GM12878 (cell line): ENCODE measurements around the gene PRKG1. TPM values are rescaled to one million over a fixed set of nuclear protein-coding genes. Genes with fewer than 3 reads are reported as not detected.

Experiments used
- ATAC-seq: fragments of 200-7000 bp; cut with Tn5 transposase; 3 replicates; pipeline ENCODE4 v1.9.1; 2020; ENCODE audit warnings: mild to moderate bottlenecking, moderate library complexity
- BruUV-seq: library from RNA; stranded (reverse); fragments of 400-500 nt; replicated peaks from 2 replicates; lab custom pipeline; 2021; lab: Mats Ljungman, UMichigan
- CTCF ChIA-PET: fragments of 300-600 bp; sonication (Branson Sonifier 250); formaldehyde crosslinking; extraction: SDS; loops from one replicate; lab custom pipeline; 2021; ENCODE audit warnings: inconsistent platforms; lab: Yijun Ruan, JAX
- POLR2A ChIA-PET: fragments of 350-600 bp; formaldehyde crosslinking; extraction: SDS; loops from one replicate; lab custom pipeline; 2021; ENCODE audit warnings: inconsistent platforms; lab: Charles Lee
- RAD21 ChIA-PET: fragments of 300-600 bp; sonication (Branson Sonifier 250); formaldehyde crosslinking; loops from one replicate; lab custom pipeline; 2023; ENCODE audit warnings: antibody characterized with exemption; ENCODE audit not compliant: unreplicated experiment; lab: Charles Lee
- SMC1A ChIA-PET: fragments of 300-600 bp; sonication (Branson Sonifier 250); formaldehyde crosslinking; loops from one replicate; lab custom pipeline; 2023; ENCODE audit not compliant: unreplicated experiment, uncharacterized antibody; lab: Charles Lee
- DNase-seq: peaks from one replicate; pipeline ENCODE4 v3.0.0-alpha.2; 2011; ENCODE audit warnings: low read depth, low spot score
- FAIRE-seq: peaks from 3 replicates; lab custom pipeline; 2011; peaks lifted over from hg19 to GRCh38; lab: Jason Lieb, UNC
- H2AFZ ChIP-seq: 2 replicates; pipeline ENCODE4 v1.6.0; 2011; ENCODE audit warnings: low read depth, low read length, control low read depth; ENCODE audit not compliant: control insufficient read depth
- H3K27ac ChIP-seq: 2 replicates; pipeline ENCODE4 v1.5.1; 2011; ENCODE audit warnings: control low read depth; ENCODE audit not compliant: control insufficient read depth, insufficient read depth
- H3K27me3 ChIP-seq, 2 experiments: replicated peaks in 1 of 2; 2 replicates each; pipeline versions ENCODE4 v1.6.0 to v1.6.1; 2011; ENCODE audit warnings: low read length in 1 of 2; ENCODE audit not compliant: control insufficient read depth in 2 of 2, insufficient read depth in 2 of 2
- H3K36me3 ChIP-seq, 2 experiments: 2 replicates each; pipeline ENCODE4 v1.5.1; 2011; ENCODE audit warnings: low read length in 1 of 2; ENCODE audit not compliant: control insufficient read depth in 2 of 2, insufficient read depth in 2 of 2
- H3K4me1 ChIP-seq: 2 replicates; pipeline ENCODE4 v1.6.1; 2011; ENCODE audit warnings: mild to moderate bottlenecking, low read length, moderate library complexity, mixed read lengths; ENCODE audit not compliant: control insufficient read depth, insufficient read depth
- H3K4me2 ChIP-seq: 2 replicates; pipeline ENCODE4 v1.6.0; 2011; ENCODE audit warnings: control low read depth; ENCODE audit not compliant: control insufficient read depth, insufficient read depth
- H3K4me3 ChIP-seq: fragments of 200-600 bp; sonication (generic); 2 replicates; pipeline ENCODE4 v1.5.1; 2016
- H3K79me2 ChIP-seq: 2 replicates; pipeline ENCODE4 v1.6.0; 2011; ENCODE audit warnings: low read length; ENCODE audit not compliant: control insufficient read depth, insufficient read depth
- H3K9ac ChIP-seq: 2 replicates; pipeline ENCODE4 v1.8.0; 2011; ENCODE audit warnings: low read length, control low read depth, mixed read lengths; ENCODE audit not compliant: control insufficient read depth, insufficient read depth
- H3K9me3 ChIP-seq: replicated peaks from 3 replicates; pipeline ENCODE4 v1.5.1; 2011; ENCODE audit warnings: mild to moderate bottlenecking, low read length; ENCODE audit not compliant: control insufficient read depth, insufficient read depth
- H4K20me1 ChIP-seq: 2 replicates; pipeline ENCODE4 v1.6.0; 2011; ENCODE audit not compliant: control insufficient read depth, insufficient read depth
- ATF7 ChIP-seq: fragments of 450-650 bp; IDR thresholded peaks from 2 replicates; pipeline ENCODE4 v1.6.1; 2016; ENCODE audit warnings: low read depth, mild to moderate bottlenecking
- BHLHE40 ChIP-seq, 2 experiments: fragments of 450-650 bp in 1 of 2; IDR thresholded peaks; 2 replicates each; pipeline ENCODE4 v1.6.1; 2011 to 2017; ENCODE audit warnings: low read depth in 2 of 2, borderline replicate concordance in 1 of 2, improper control_type of control experiment in 1 of 2, low read length in 1 of 2, mild to moderate bottlenecking in 1 of 2
- CTCF ChIP-seq, 3 experiments: IDR thresholded peaks in 2 of 3; conservative IDR thresholded peaks in 1 of 3; 2 replicates each; pipeline ENCODE4 v1.5.1; 2011; ENCODE audit warnings: low read depth in 3 of 3, low read length in 3 of 3, mild to moderate bottlenecking in 3 of 3, control low read depth in 2 of 3, moderate library complexity in 2 of 3, inconsistent platforms in 1 of 3, mixed read lengths in 1 of 3; ENCODE audit not compliant: control insufficient read depth in 2 of 3, insufficient read depth in 1 of 3; ENCODE audit errors: extremely low read depth in 1 of 3
- IKZF2 ChIP-seq, 2 experiments: fragments of 450-650 bp; IDR thresholded peaks; 2 replicates each; pipeline ENCODE4 v1.6.1; 2017; ENCODE audit warnings: mild to moderate bottlenecking in 2 of 2, moderate library complexity in 2 of 2
- KAT2A ChIP-seq: conservative IDR thresholded peaks from 2 replicates; pipeline ENCODE4 v1.6.1; 2011; ENCODE audit warnings: low read depth, low read length; ENCODE audit not compliant: control insufficient read depth
- LARP7 ChIP-seq: fragments of 450-650 bp; IDR thresholded peaks from 2 replicates; pipeline ENCODE4 v1.6.1; 2017; ENCODE audit warnings: mild to moderate bottlenecking
- PRDM15 ChIP-seq: fragments of 450-650 bp; formaldehyde crosslinking; IDR thresholded peaks from 2 replicates; pipeline ENCODE4 v1.4.0; 2020; ENCODE audit warnings: mild to moderate bottlenecking, moderate library complexity
- ZBED1 ChIP-seq: IDR thresholded peaks from 2 replicates; pipeline ENCODE4 v1.6.1; 2016; ENCODE audit warnings: borderline replicate concordance
- ZNF207 ChIP-seq: fragments of 450-650 bp; IDR thresholded peaks from 2 replicates; pipeline ENCODE4 v1.6.1; 2014; ENCODE audit warnings: antibody characterized with exemption, mild to moderate bottlenecking, borderline replicate concordance
- ZNF687 ChIP-seq: fragments of 450-650 bp; IDR thresholded peaks from 2 replicates; pipeline ENCODE4 v1.6.1; 2017; ENCODE audit warnings: mild to moderate bottlenecking, moderate library complexity
- WGBS: methylation state at CpG from one replicate; pipeline ENCODE4 v1.1.6; 2016; ENCODE audit warnings: low lambda C conversion rate; ENCODE audit not compliant: insufficient replicate concordance, insufficient coverage; ENCODE audit errors: missing lambda C conversion rate; 5-methylcytosine and 5-hydroxymethylcytosine counted together
- in situ Hi-C: fragments of 300-500 bp; cut with MboI; formaldehyde crosslinking; loops from 9 replicates; pipeline ENCODE4 v1.14.3; 2018; ENCODE audit warnings: mixed read lengths
- intact Hi-C: fragments of 100-400 bp; cut with micrococcal nuclease; formaldehyde crosslinking; loops from one replicate; pipeline ENCODE4 v1.14.2; 2022; ENCODE audit not compliant: unreplicated experiment
- polyA plus RNA-seq, 11 experiments: library from polyadenylated mRNA; depleted of rRNA in 4 of 11; unstranded in 6 of 11; stranded (reverse) in 5 of 11; fragments of >200 nt; fragmentation: Nextera tagmentation in 4 of 11; fragmentation: Illumina TruSeq in 1 of 11; extraction: Ambion mirVana in 4 of 11; extraction: Trizol in 1 of 11; gene quantifications; 1 replicate in 1 of 11; 2 replicates in 10 of 11; pipeline versions ENCODE4 v1.2.1 to v1.2.3, GENCODE V29; 2011 to 2016; ENCODE audit warnings: inconsistent platforms in 2 of 11, missing spikeins in 2 of 11, low read depth in 1 of 11
- total RNA-seq, 4 experiments: library from RNA; depleted of rRNA in 3 of 4; stranded (reverse); fragments of >200 nt in 3 of 4; fragmentation: Illumina TruSeq in 1 of 4; extraction: Trizol in 1 of 4; gene quantifications; 2 replicates each; pipeline versions ENCODE4 v1.2.1 to v1.2.3, GENCODE V29; 2013 to 2021

Gene PRKG1
- total and polyA plus RNA-seq, 10 of the 15 experiments (the other 5 are each of a cell fraction or from before 2014, with no cell fraction given) = 0.04 to 0.05 TPM; not detected in 8

- TF ChIP-seq ZNF687 = no peak
- TF ChIP-seq ATF7 = no peak
- TF ChIP-seq LARP7 = no peak
- TF ChIP-seq ZNF207 = no peak
- TF ChIP-seq ZBED1 = no peak
Observed at GRCh38 chr10:51700228-51700817, 626.0 kb downstream of the PRKG1 start (continued).

- ChIA-PET RAD21 (no interaction called here), CTCF (no interaction called here), SMC1A (interaction anchor here (0.9 kb wide), 1 partner anchor 25 kb away, joined by 3 read pairs; no protein-coding TSS in a partner anchor), POLR2A (no interaction called here)
- H3K36me3 ChIP-seq = no peaks in the 10 kb centered on the region
- 8% methylated on average over 3 of the region's 3 CpGs for WGBS
- no peak overlapping the region for H3K4me2 ChIP-seq
- DNase-seq (no peak), ATAC-seq (no peak), FAIRE-seq (no peak)
- intact Hi-C loops (no loop called here), in situ Hi-C loops (no loop called here)
- no peak overlapping the region for H3K9ac ChIP-seq
- H3K27ac ChIP-seq = no peak overlapping the region
- H3K4me3 ChIP-seq = no peak overlapping the region
- no peaks in the 10 kb centered on the region for H3K4me1 ChIP-seq
- BruUV-seq = no TSS peak
- H4K20me1 ChIP-seq = no peaks in the 10 kb centered on the region
- no peak overlapping the region for H2AFZ ChIP-seq
- H3K27me3 ChIP-seq = no peaks in the 10 kb centered on the region
- H3K9me3 ChIP-seq = no peaks in the 10 kb centered on the region
- no peaks in the 10 kb centered on the region for H3K79me2 ChIP-seq
- TF ChIP-seq KAT2A (no peak), IKZF2 (IDR thresholded peaks at IDR 0.05) (no peak), BHLHE40 (IDR thresholded peaks at IDR 0.05; ENCODE audit: borderline replicate concordance in 1 of 2, low read depth in 2 of 2, low read length in 1 of 2) (no peak), CTCF (IDR thresholded peaks at IDR 0.05 in 2 of 3, conservative IDR thresholded peaks at IDR 0.05 in 1 of 3; ENCODE audit: control insufficient read depth in 2 of 3, extremely low read depth in 1 of 3, insufficient read depth in 1 of 3, low read depth in 3 of 3, low read length in 3 of 3) (no peak), PRDM15 (CRISPR knock-in tag) (no peak)
Observed at GRCh38 chr10:51705774-51706173, 631.5 kb downstream of the PRKG1 start.
